Lower lobe of right lung (tissue), 2 donors: ENCODE results near the gene FBXW4. TPM values are rescaled to one million over a fixed set of nuclear protein-coding genes. Genes with fewer than 3 reads are reported as not detected.

Experiments
- ATAC-seq, 2 donors: fragments of 200-7000 bp; cut with Tn5 transposase; one replicate each; pipeline ENCODE4 v1.9.1; 2020 to 2022; ENCODE audit warnings: mild to moderate bottlenecking in 2 of 2, moderate library complexity in 2 of 2
- DNase-seq: peaks from one replicate; pipeline ENCODE4 v3.0.0-alpha.2; 2020
- H3K27ac ChIP-seq: fragments of 200-600 bp; one replicate; pipeline ENCODE4 v1.8.0; 2022
- H3K27me3 ChIP-seq: fragments of 200-600 bp; one replicate; pipeline ENCODE4 v1.8.0; 2022; ENCODE audit warnings: low read depth
- H3K36me3 ChIP-seq: fragments of 200-600 bp; one replicate; pipeline ENCODE4 v1.8.0; 2022; ENCODE audit warnings: mild to moderate bottlenecking
- H3K4me1 ChIP-seq: fragments of 200-600 bp; one replicate; pipeline ENCODE4 v1.8.0; 2022
- H3K4me3 ChIP-seq: fragments of 200-600 bp; one replicate; pipeline ENCODE4 v1.8.0; 2022; ENCODE audit warnings: mild to moderate bottlenecking
- H3K9me3 ChIP-seq: fragments of 200-600 bp; one replicate; pipeline ENCODE4 v1.8.0; 2022
- intact Hi-C: fragments of 100-400 bp; cut with DNase I; formaldehyde crosslinking; loops from one replicate; pipeline ENCODE4 v1.11.0; 2022
- total RNA-seq: library from RNA; stranded (reverse); fragmentation: NEBNext Ultra II Directional; extraction: Animal tissue kit (Norgen Biotek cat#: 25700); gene quantifications from one replicate; pipeline ENCODE4 v1.2.1, GENCODE V29; 2021
- TF ChIP-seq, protein P1 (sequence below): fragments of 200-600 bp; IDR thresholded peaks from one replicate; pipeline ENCODE4 v1.8.0; 2022; ENCODE audit warnings: antibody characterized with exemption, mild to moderate bottlenecking
- donor health status: DM: no; HTN: yes; CAD: no; lungs with severe emphysema.

FBXW4 gene
- total RNA-seq, 1 donor from 2014 or later, result 88.6 TPM

DNA sequence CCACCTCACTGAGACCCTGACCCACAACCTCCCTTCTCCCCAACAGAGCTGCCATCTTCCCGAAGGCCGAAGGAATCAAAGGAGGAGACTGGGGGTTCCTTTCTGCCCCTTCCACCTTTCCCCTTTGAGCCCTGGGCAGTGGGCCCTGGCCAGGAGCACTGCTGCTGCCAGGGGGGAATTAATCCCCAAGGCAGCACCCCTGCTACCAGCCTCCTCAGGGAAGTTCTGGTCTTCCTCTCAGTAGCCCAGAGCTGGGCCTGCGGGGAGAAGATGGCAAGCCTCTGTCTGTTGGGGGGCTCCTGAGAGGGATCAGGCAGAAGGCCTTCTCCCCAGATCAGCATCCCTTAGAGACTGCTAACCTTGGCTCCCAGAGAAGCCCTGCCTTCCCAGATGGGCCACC, 81.3 kb downstream of the FBXW4 start:
- Histone ChIP-seq H3K36me3 (peaks cover 67% of the 10 kb centered on the region), H3K4me3 (no peak overlapping the region), H3K27me3 (no peaks in the 10 kb centered on the region), H3K4me1 (no peaks in the 10 kb centered on the region), H3K9me3 (no peaks in the 10 kb centered on the region), H3K27ac (no peak overlapping the region)
- ATAC-seq (no peak), DNase-seq (no peak)
- TF ChIP-seq, protein P1, sequence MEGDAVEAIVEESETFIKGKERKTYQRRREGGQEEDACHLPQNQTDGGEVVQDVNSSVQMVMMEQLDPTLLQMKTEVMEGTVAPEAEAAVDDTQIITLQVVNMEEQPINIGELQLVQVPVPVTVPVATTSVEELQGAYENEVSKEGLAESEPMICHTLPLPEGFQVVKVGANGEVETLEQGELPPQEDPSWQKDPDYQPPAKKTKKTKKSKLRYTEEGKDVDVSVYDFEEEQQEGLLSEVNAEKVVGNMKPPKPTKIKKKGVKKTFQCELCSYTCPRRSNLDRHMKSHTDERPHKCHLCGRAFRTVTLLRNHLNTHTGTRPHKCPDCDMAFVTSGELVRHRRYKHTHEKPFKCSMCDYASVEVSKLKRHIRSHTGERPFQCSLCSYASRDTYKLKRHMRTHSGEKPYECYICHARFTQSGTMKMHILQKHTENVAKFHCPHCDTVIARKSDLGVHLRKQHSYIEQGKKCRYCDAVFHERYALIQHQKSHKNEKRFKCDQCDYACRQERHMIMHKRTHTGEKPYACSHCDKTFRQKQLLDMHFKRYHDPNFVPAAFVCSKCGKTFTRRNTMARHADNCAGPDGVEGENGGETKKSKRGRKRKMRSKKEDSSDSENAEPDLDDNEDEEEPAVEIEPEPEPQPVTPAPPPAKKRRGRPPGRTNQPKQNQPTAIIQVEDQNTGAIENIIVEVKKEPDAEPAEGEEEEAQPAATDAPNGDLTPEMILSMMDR, result no peak
- intact Hi-C loops, result no loop called here

DNA sequence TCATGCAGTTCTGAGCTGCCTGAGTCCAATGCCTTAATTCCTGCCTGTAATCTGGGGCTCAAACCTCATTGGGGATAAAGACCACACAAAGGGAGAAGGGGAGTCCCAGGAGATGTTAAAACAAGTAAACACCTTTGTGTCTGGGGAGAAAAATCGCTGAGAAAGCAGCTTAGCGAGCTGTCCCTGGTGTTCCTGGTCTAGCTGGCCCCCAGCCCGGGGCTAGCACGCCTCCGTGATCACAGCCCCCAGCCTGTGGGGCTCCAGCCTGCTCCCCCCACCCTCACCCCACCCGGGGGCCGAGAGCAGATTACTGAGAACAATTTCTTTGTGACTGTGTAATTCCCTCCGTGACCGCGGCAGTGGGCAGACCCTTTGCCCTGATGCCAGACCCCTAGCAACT, 82.1 kb downstream of the FBXW4 start:
- H3K27me3 ChIP-seq, result no peaks in the 10 kb centered on the region
- intact Hi-C loops, result no loop called here
- H3K9me3 ChIP-seq, result no peaks in the 10 kb centered on the region
- no peak for DNase-seq
- TF ChIP-seq, protein P1, result no peak
- H3K36me3 ChIP-seq, result peaks cover 68% of the 10 kb centered on the region
- ATAC-seq, result no peak
- H3K27ac ChIP-seq, result no peak overlapping the region
- H3K4me3 ChIP-seq, result no peak overlapping the region
- no peaks in the 10 kb centered on the region for H3K4me1 ChIP-seq

DNA sequence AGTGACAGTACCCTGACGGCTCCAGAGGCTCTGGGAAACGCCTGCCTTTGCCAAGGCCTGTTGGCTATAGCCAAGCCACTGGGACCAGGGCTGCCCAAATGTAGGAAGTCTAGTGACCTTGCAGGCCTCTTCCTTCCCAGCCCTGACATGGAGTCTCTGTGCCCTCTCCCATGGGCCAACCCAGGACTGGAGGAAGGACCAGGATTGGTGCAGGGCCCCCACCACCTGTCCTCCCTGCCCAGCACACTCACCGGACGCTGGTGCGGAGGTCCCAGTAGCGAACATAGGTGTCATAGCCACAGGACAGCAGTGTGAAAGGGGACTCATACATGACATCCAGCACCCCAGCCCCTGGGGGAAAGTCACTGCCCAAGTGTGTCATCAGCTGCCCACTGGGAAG, 82.9 kb downstream of the FBXW4 start:
- no peak overlapping the region for H3K27ac ChIP-seq
- no peaks in the 10 kb centered on the region for H3K4me1 ChIP-seq
- no peak for ATAC-seq
- no peaks in the 10 kb centered on the region for H3K27me3 ChIP-seq
- H3K36me3 ChIP-seq, result peaks cover 69% of the 10 kb centered on the region
- intact Hi-C loops, result no loop called here
- H3K4me3 ChIP-seq, result no peak overlapping the region
- no peaks in the 10 kb centered on the region for H3K9me3 ChIP-seq
- no peak for DNase-seq
- TF ChIP-seq, protein P1, result no peak

DNA sequence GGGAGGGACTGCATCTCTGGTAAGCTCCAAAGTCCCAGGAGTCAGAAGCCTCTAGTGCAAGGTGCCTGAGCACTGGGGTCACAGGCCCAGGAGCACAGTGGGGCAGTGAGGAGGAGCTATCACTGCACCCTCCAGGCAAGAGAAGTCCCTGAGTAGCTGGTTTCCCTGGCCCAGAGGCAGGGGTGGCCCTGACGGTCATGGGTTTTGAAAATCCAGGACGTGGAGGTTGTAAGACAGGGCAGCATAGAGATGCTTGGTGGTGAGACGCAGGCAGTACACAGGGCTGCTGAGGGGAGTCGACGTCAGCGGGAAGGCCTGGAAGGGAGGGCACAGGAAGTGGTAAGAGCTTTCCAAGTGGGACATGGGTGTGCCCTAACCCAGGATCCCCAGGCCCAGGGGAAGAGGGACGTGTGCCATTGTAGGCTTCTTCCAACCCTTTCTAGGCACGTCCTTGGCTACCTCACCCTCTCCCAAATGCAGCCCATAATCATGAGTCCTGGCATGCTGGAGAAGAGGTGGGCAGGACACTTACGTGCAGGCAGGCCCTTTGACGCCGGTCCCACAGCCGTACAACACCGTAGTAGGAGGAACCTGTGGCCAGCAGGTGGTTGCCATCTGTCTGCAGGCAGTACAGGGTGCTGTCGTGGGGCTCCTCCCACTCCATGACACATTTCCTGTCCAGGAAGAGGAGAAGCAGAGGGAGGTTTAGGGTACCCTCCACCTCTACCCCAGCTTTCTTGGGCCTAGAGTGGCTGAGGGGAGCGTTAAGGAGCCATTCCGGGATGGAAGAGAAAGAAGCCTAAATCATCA, 83.7 kb downstream of the FBXW4 start:
- H3K4me1 ChIP-seq, result no peaks in the 10 kb centered on the region
- H3K27me3 ChIP-seq, result no peaks in the 10 kb centered on the region
- TF ChIP-seq, protein P1, result no peak
- intact Hi-C loops, result no loop called here
- no peak overlapping the region for H3K27ac ChIP-seq
- peaks cover 73% of the 10 kb centered on the region for H3K36me3 ChIP-seq
- H3K4me3 ChIP-seq, result no peak overlapping the region
- no peaks in the 10 kb centered on the region for H3K9me3 ChIP-seq
- ATAC-seq (no peak), DNase-seq (no peak)

DNA sequence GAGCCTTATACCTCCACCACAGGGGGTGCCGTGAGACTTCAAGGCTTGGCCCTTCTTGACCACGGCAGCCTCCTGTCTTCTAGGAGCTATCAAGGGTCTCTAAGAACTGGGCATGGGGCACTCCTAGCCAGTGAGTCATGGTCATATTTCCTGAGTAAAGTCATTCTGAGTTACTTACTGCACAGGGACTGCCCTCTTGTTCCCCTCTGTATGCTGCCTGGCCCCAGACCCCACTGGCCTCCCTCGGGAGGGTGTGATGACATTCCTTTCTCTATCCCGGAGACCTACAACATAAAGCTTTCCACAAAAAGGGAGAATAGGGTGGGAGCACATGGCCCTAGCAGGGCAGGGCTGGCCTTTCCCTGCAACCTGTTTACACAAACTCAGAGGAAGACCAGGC, 85.5 kb downstream of the FBXW4 start:
- no peak overlapping the region for H3K27ac ChIP-seq
- DNase-seq (no peak), ATAC-seq (no peak)
- no peaks in the 10 kb centered on the region for H3K9me3 ChIP-seq
- H3K27me3 ChIP-seq, result no peaks in the 10 kb centered on the region
- no peak overlapping the region for H3K4me3 ChIP-seq
- TF ChIP-seq, protein P1, result no peak
- no peaks in the 10 kb centered on the region for H3K4me1 ChIP-seq
- peaks cover 83% of the 10 kb centered on the region for H3K36me3 ChIP-seq
- intact Hi-C loops, result no loop called here
